ENCODE measurements around the gene DEFB118. TPM values are rescaled to one million over a fixed set of nuclear protein-coding genes. Genes with fewer than 3 reads are reported as not detected.

DEFB118 gene
- not detected in 2 replicates for total RNA-seq (2022)
- Bru-seq, nascent RNA = not detected
- not detected for BruChase-seq, experiment 1, labeled RNA remaining after a 2-hour chase
- BruChase-seq, experiment 2, labeled RNA remaining after a 6-hour chase = not detected
- long read RNA-seq = 0 reads

GRCh38 chr20:31368301-31368700 lies at the start of gene DEFB118:
DEFB118 (plus strand) TSS chr20:31368601; CDS start chr20:31368651, 50 bp downstream.
- Mint-ChIP-seq H3K27ac (ENCODE audit: unreplicated experiment) (no peak within 1 kb of the TSS), H3K36me3 (ENCODE audit: insufficient read depth, unreplicated experiment) (no peaks in the 10 kb centered on the region), H3K9me3 (ENCODE audit: unreplicated experiment) (no peaks in the 10 kb centered on the region), H3K27me3 (ENCODE audit: insufficient read depth, unreplicated experiment) (peaks cover 19% of the 10 kb centered on the region), H3K4me3 (ENCODE audit: unreplicated experiment) (no peak within 1 kb of the TSS), H3K4me1 (ENCODE audit: low read depth, unreplicated experiment) (no peaks in the 10 kb centered on the region)
- Histone ChIP-seq H3K4me1 (no peaks in the 10 kb centered on the region), H3K4me3 (ENCODE audit: low read depth, low read length) (no peak within 1 kb of the TSS), H3K36me3 (ENCODE audit: control insufficient read depth, insufficient read depth, low read length) (no peaks in the 10 kb centered on the region), H3K9me3 (peaks cover 9% of the 10 kb centered on the region; the same call in 1 of the 2 replicates), H3K27me3 (replicated peaks; ENCODE audit: control insufficient read depth, insufficient read depth, low read length) (no peaks in the 10 kb centered on the region)
- no peak for DNase-seq
- BruUV-seq (replicated peaks) = no TSS peak
- TF ChIP-seq CTCF (IDR thresholded peaks at IDR 0.05; ENCODE audit: insufficient read depth in 1 of 2, low read depth in 1 of 2, low read length in 1 of 2, severe bottlenecking in 1 of 2, unreplicated experiment in 1 of 2) = no peak
- intact Hi-C loops (cut with micrococcal nuclease; ENCODE audit: unreplicated experiment) = no loop called here
- CTCF ChIA-PET = interaction anchor here (0.6 kb wide), 1 partner anchor 10 kb away, joined by 3 read pairs; no protein-coding TSS in a partner anchor
- POLR2A ChIA-PET = no interaction called here

GRCh38 chr20:31322504-31322903 lies 45.9 kb upstream of the DEFB118 start:
- ChIA-PET POLR2A (no interaction called here), CTCF (no interaction called here)
- H3K27me3 ChIP-seq (replicated peaks; ENCODE audit: control insufficient read depth, insufficient read depth, low read length) = no peaks in the 10 kb centered on the region; the same call in 1 of the 2 replicates
- no peaks in the 10 kb centered on the region for H3K36me3 Mint-ChIP-seq (ENCODE audit: insufficient read depth, unreplicated experiment)
- H3K4me1 Mint-ChIP-seq (ENCODE audit: low read depth, unreplicated experiment) = no peaks in the 10 kb centered on the region
- H3K9me3 ChIP-seq = peaks cover 16% of the 10 kb centered on the region
- no peak for DNase-seq
- intact Hi-C loops (cut with micrococcal nuclease; ENCODE audit: unreplicated experiment) = no loop called here
- H3K4me1 ChIP-seq = no peaks in the 10 kb centered on the region
- no peak for TF ChIP-seq CTCF (IDR thresholded peaks at IDR 0.05; ENCODE audit: insufficient read depth in 1 of 2, low read depth in 1 of 2, low read length in 1 of 2, severe bottlenecking in 1 of 2, unreplicated experiment in 1 of 2)
- H3K4me3 ChIP-seq (ENCODE audit: low read depth, low read length) = no peak overlapping the region
- H3K27ac Mint-ChIP-seq (ENCODE audit: unreplicated experiment) = no peak overlapping the region
- no TSS peak for BruUV-seq (replicated peaks)
- no peaks in the 10 kb centered on the region for H3K36me3 ChIP-seq (ENCODE audit: control insufficient read depth, insufficient read depth, low read length)
- H3K9me3 Mint-ChIP-seq (ENCODE audit: unreplicated experiment) = peaks cover 10% of the 10 kb centered on the region
- H3K4me3 Mint-ChIP-seq (ENCODE audit: unreplicated experiment) = no peak overlapping the region
- no peaks in the 10 kb centered on the region for H3K27me3 Mint-ChIP-seq (ENCODE audit: insufficient read depth, unreplicated experiment)

- H3K4me1 Mint-ChIP-seq (ENCODE audit: low read depth, unreplicated experiment) = no peaks in the 10 kb centered on the region
Measured at GRCh38 chr20:31330893-31331292, 37.5 kb upstream of the DEFB118 start.

More at GRCh38 chr20:31330893-31331292, 37.5 kb upstream of the DEFB118 start:
- POLR2A ChIA-PET = no interaction called here
- Mint-ChIP-seq H3K27me3 (ENCODE audit: insufficient read depth, unreplicated experiment) (peaks cover 13% of the 10 kb centered on the region), H3K4me3 (ENCODE audit: unreplicated experiment) (no peak overlapping the region), H3K36me3 (ENCODE audit: insufficient read depth, unreplicated experiment) (no peaks in the 10 kb centered on the region), H3K27ac (ENCODE audit: unreplicated experiment) (no peak overlapping the region), H3K9me3 (ENCODE audit: unreplicated experiment) (peaks cover 9% of the 10 kb centered on the region)
- Histone ChIP-seq H3K9me3 (peaks cover 10% of the 10 kb centered on the region; the same call in 1 of the 2 replicates), H3K4me3 (ENCODE audit: low read depth, low read length) (no peak overlapping the region), H3K36me3 (ENCODE audit: control insufficient read depth, insufficient read depth, low read length) (no peaks in the 10 kb centered on the region), H3K4me1 (no peaks in the 10 kb centered on the region), H3K27me3 (replicated peaks; ENCODE audit: control insufficient read depth, insufficient read depth, low read length) (no peaks in the 10 kb centered on the region)
- no TSS peak for BruUV-seq (replicated peaks)
- no peak for TF ChIP-seq CTCF (IDR thresholded peaks at IDR 0.05; ENCODE audit: insufficient read depth in 1 of 2, low read depth in 1 of 2, low read length in 1 of 2, severe bottlenecking in 1 of 2, unreplicated experiment in 1 of 2)
- CTCF ChIA-PET = no interaction called here
- intact Hi-C loops (cut with micrococcal nuclease; ENCODE audit: unreplicated experiment) = no loop called here
- DNase-seq = no peak
